HG03520 (cell line): Measurements from ENCODE around the gene SPHK1.

ENCODE experiments used
- ATAC-seq: cut with Tn5 transposase; IDR thresholded peaks from one replicate; pipeline ENCODE4 v1.9.1; 2021; ENCODE audit warnings: mild to moderate bottlenecking, moderate library complexity; ENCODE audit not compliant: unreplicated experiment

The SPHK1 gene

GRCh38 chr17:76383546-76384221, 725 bp upstream of the SPHK1 start:
- ATAC-seq: no peak

GRCh38 chr17:76384987-76385891, 830 bp downstream of the SPHK1 start:
- ATAC-seq: no peak

GRCh38 chr17:76385892-76386786, 1.7 kb downstream of the SPHK1 start:
- no peak for ATAC-seq

- no peak for ATAC-seq
Measured at GRCh38 chr17:76386966-76387765, 2.8 kb downstream of the SPHK1 start.

GRCh38 chr17:76388966-76389888, 4.8 kb downstream of the SPHK1 start:
- no peak for ATAC-seq

- no peak for ATAC-seq
Measured at GRCh38 chr17:76390003-76390421, 5.6 kb downstream of the SPHK1 start.

- ATAC-seq: no peak
Measured at GRCh38 chr17:76391200-76391715, 6.8 kb downstream of the SPHK1 start.

GRCh38 chr17:76394166-76394565, 9.8 kb downstream of the SPHK1 start:
- ATAC-seq: no peak

- ATAC-seq: no peak
Measured at GRCh38 chr17:76395980-76396379, 11.6 kb downstream of the SPHK1 start.

- ATAC-seq: no peak
Measured at GRCh38 chr17:76397184-76397583, 12.8 kb downstream of the SPHK1 start.

GRCh38 chr17:76397687-76398522, 13.5 kb downstream of the SPHK1 start:
- no peak for ATAC-seq

- ATAC-seq: no peak
Measured at GRCh38 chr17:76398523-76399174, 14.2 kb downstream of the SPHK1 start.

GRCh38 chr17:76399175-76400172, 15.1 kb downstream of the SPHK1 start:
- no peak for ATAC-seq

GRCh38 chr17:76402711-76403110, 18.3 kb downstream of the SPHK1 start:
- ATAC-seq: no peak

GRCh38 chr17:76404256-76404655, 19.8 kb downstream of the SPHK1 start:
- ATAC-seq: no peak

- ATAC-seq: no peak
Measured at GRCh38 chr17:76404976-76405563, 20.7 kb downstream of the SPHK1 start.
